GM18867 (cell line): ENCODE data around the gene GNA12.
"Not testable (repeated sequence)": the region's sequence is repeated elsewhere in the genome, so short reads cannot be mapped to it uniquely, and the experiment has no call there.

Source experiments
- ATAC-seq: cut with Tn5 transposase; IDR thresholded peaks from one replicate; pipeline ENCODE4 v1.9.1; 2021; ENCODE audit warnings: mild to moderate bottlenecking, moderate library complexity; ENCODE audit not compliant: unreplicated experiment

Gene GNA12

DNA sequence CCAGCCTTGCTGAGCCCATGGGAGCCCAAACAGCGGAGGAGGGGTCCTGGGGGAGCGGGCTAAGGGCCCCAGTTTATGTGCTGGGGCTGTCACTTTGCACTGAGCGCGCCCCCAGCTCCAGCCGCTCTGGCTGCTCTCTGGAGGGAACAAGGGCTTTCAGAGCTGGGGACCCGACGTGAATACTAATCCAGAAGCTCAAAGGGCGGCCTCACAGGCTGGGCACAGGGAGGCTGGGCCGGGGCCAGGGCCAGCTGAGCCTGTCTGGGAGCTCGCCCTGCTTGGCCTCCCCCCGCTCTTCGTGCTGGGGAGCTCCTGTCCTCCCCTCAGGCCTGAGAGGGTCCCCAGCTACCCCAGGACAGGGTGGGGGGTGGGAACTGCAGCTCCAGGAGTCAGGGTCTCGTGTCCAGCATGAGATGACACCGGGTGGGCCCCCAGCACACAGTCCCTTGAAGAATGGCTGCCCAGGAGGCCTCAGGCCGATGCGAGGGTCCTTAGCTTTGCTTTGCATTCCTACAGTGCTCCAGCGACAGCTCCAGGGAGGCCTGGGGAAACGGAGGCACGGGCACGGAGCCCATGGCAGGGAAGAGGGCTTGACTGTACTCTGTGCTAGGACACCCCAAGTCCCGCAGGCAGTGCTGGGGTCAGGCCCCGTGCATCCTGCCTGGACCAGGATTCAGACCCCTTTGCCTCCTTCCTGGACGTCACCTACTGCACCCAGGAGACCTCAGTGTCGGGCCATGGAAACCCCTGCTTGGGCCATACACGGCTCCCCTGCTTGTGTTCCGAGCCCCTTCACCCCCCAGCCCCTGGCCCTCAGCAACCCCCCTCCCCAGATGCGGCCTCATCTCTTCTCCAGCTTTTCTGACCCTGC is 161.9 kb downstream of the GNA12 start:
- no peak for ATAC-seq

- ATAC-seq = no peak
Observed at GRCh38 chr7:2680792-2681490, 163.2 kb downstream of the GNA12 start.

- ATAC-seq = no peak
Observed at GRCh38 chr7:2680256-2680655, 163.9 kb downstream of the GNA12 start.

DNA sequence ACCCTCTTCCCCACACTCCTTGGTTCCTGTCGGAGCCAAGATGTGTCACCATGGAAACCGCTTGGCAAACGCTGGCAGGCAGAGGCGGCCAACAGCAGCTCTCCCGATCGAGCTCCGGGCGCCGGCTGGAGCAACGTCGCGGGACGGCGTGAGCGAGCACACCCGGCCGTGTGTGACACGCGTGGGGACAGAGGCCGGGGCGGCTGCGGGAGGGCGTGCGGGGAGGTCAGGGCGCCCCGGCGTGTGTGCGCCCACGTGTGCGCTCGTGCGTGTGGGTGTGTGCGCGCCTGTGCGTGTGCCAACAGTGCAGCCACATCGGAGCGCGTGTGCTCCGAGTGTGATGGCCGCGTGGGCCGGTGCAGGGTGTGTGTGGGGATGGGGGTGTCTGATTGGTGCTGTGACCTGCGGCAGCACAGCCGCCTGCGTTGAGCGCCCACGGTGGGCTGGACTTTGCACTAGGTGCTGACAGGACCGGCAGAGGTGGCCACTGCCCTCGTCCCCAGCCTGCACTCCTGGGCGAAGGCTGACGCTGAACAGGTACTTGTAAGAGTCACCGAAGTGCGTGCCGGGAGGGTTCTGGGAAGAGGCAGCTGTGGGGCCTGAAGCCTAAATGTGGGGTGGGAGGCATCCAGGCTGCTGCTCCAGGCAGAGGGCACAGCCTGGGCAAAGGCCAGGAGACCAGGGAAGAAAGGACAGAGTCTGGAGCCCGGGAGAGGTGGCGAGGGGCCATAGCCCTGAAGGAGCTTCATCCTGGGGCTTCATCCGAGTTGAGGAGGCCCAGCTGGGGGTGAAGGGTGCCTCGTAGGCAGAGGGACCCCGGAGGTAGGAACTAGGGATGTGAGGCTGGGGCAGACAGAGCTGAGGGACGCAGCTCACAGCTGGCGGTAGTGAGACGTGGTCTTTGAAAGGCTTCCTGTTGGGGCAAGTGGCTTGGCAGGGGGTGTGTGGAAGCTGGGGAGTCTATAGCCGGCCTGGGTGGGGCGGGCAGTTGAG is 164.7 kb downstream of the GNA12 start:
- ATAC-seq = not testable (repeated sequence)

GRCh38 chr7:2678454-2678853 is 165.7 kb downstream of the GNA12 start:
- ATAC-seq = not testable (repeated sequence)
